Central memory CD8-positive, alpha-beta T cell (primary cell): ENCODE results near the gene APBA2.
A peak's percentile ranks its signal among the peaks of the same experiment; 100 is the strongest.

Experiments used
- ATAC-seq: fragments of 150-1000 bp; cut with Tn5 transposase; replicated peaks from 2 replicates; pipeline ENCODE4 v1.10.0; 2022; ENCODE audit warnings: mild to moderate bottlenecking, moderate FRiP score, moderate number of reproducible peaks; ENCODE audit not compliant: poor library complexity, severe bottlenecking; ENCODE audit errors: extremely low read depth
- DNase-seq, 2 donors: peaks; one replicate each; pipeline ENCODE4 v3.0.0; 2021; ENCODE audit warnings: low spot score in 2 of 2
- H3K27ac Mint-ChIP-seq: one replicate; pipeline ENCODE4 v1.8.0; 2022; ENCODE audit warnings: low read depth, mild to moderate bottlenecking, moderate library complexity, mixed read lengths
- H3K27me3 Mint-ChIP-seq: one replicate; pipeline ENCODE4 v1.8.0; 2022; ENCODE audit warnings: mixed read lengths
- H3K36me3 Mint-ChIP-seq: one replicate; pipeline ENCODE4 v1.8.0; 2022; ENCODE audit warnings: mild to moderate bottlenecking, moderate library complexity, mixed read lengths; ENCODE audit not compliant: insufficient read depth
- H3K4me1 Mint-ChIP-seq: one replicate; pipeline ENCODE4 v1.8.0; 2022; ENCODE audit warnings: mixed read lengths
- H3K4me3 Mint-ChIP-seq: one replicate; pipeline ENCODE4 v1.8.0; 2022; ENCODE audit warnings: mild to moderate bottlenecking, moderate library complexity, mixed read lengths
- H3K9me3 Mint-ChIP-seq: one replicate; pipeline ENCODE4 v1.8.0; 2022; ENCODE audit warnings: mixed read lengths

Gene APBA2

DNA sequence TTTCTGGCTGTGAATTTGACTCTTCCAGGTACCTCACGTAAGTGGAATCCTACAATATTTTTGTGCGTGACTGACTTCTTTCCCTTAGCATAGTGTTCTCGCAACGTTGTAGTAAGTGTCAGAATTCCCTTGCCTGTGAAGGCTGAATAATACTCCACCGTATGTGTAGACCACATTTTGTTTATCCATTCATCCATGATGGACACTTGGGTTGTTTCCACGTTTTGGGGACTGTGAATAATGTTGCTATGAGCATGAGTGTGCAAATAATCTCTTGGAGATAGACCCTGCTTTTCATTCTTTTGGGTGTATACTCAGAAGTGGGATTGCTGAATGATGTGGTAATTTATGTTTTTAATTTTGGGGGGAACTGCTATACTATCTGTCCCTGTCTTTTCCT lies 82.2 kb downstream of the APBA2 start:
- H3K4me1 Mint-ChIP-seq = peaks cover 17% of the 10 kb centered on the region

DNA sequence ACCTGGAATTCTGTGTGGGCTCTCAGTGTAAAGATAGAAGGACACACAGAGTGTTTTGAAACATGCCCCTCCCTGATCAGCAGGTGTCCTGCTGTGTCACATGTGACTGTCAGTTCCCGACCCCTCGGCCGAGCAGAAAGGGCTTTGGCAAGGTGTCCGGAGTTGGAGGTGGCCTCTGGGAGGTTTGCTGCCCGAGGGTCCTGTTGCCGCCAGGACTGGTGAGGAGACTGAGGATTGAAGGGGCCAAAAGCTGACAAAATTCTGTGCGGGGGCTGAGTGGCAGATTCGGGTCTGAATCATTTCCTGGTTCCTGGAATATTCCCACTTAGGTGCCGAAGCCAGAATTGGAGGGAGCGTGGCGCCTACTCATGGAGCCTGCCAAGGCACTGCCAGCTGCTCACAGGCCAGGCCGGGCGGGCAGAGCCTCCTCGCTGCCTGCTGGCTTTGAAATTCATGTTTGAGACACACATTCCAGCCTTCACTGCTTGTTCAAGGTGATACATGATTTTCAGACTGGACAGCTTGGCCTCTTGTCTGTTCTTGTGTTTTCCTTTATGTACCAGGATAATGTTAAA lies 83.8 kb downstream of the APBA2 start:
- DNase-seq (no peak), ATAC-seq (no peak)
- H3K4me3 Mint-ChIP-seq = no peak overlapping the region
- peaks cover 3% of the 10 kb centered on the region for H3K36me3 Mint-ChIP-seq
- H3K27me3 Mint-ChIP-seq = no peaks in the 10 kb centered on the region
- H3K4me1 Mint-ChIP-seq = peaks cover 5% of the 10 kb centered on the region
- H3K27ac Mint-ChIP-seq = no peak overlapping the region
- no peaks in the 10 kb centered on the region for H3K9me3 Mint-ChIP-seq

More for the DNA sequence above, 82.2 kb downstream of the APBA2 start:
- H3K27me3 Mint-ChIP-seq = no peaks in the 10 kb centered on the region
- DNase-seq (no peak), ATAC-seq (no peak)
- H3K9me3 Mint-ChIP-seq = no peaks in the 10 kb centered on the region
- H3K27ac Mint-ChIP-seq = no peak overlapping the region
- H3K4me3 Mint-ChIP-seq = no peak overlapping the region
- H3K36me3 Mint-ChIP-seq = peaks cover 5% of the 10 kb centered on the region

DNA sequence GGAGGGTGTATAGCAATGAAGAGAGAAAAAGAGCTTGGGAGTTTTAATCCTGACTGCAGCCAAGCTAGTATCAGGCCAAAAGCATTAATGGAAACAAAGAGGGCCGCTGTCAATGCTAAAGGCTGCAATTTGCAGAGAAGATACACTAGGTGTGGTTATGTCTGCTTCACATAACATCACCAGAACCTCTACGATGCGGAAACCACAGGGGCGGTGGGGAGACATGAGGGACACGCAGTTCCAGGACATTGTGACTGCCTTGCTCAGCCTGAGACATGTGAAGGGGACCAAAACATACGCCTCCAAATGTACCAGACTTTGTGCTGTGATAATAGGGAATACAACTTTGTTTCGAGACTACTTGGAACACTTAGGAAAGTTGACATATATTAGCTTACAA lies 88.4 kb downstream of the APBA2 start:
- no peaks in the 10 kb centered on the region for H3K4me1 Mint-ChIP-seq
- ATAC-seq = peak; percentile 43

DNA sequence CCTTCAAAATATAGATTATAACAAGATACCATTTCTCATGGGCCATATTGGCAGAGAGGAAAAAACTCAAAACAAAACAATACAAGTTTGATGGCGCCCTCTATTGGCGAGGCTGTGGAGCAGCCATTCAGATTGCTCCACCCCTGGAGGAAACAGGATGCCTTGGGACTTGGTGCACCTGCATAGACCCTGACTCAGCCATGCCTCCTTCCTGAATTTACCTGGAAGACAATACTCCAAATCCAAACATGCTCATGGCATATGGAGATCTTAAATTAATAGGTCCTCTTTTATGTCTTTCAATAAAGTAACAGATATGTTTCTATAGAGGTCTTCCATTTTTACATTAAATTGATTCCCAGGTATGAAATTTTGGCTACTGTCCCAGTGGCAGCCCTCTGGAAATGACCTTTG lies 90.0 kb downstream of the APBA2 start:
- peak; percentile 54 for ATAC-seq
- DNase-seq = peak; percentile 54 to 63
- Mint-ChIP-seq H3K9me3 (no peaks in the 10 kb centered on the region), H3K4me1 (peaks cover 6% of the 10 kb centered on the region), H3K36me3 (peaks cover under 1% of the 10 kb centered on the region), H3K27ac (no peak overlapping the region), H3K4me3 (no peak overlapping the region), H3K27me3 (no peaks in the 10 kb centered on the region)

More for the DNA sequence above, 88.4 kb downstream of the APBA2 start:
- H3K27ac Mint-ChIP-seq = peak overlapping the region; percentile 8
- H3K36me3 Mint-ChIP-seq = no peaks in the 10 kb centered on the region
- no peak overlapping the region for H3K4me3 Mint-ChIP-seq
- no peak for DNase-seq
- H3K27me3 Mint-ChIP-seq = no peaks in the 10 kb centered on the region
- no peaks in the 10 kb centered on the region for H3K9me3 Mint-ChIP-seq

DNA sequence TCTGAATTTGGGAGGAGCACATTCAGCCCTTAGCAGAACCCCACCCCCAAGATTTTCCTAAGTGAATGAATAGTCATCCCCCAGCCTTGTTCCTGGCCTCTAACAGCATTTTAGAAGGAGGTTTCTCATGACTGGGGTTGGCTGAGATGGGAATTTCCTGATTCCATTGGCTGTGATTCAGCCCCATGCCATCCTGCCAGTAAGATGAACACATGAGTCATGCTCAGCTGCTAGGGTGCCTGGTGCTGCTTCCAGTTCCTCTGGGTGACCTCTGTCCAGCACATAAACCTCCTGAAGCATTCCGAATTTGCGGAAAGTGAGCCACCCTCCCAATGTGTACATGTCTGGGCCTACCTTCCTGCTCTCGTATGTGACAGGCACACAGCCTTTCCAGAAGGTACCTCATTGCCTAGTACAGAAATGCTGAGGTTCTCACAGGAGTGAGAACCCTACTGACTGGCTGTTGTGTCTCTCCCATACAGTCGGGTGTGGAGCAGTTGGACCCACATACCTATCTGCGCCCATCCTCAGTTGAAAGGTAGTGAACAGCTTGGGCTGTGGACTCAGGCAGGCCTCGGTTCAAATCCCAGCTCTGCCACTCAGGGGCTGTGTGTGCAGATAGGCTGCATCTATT lies 91.7 kb downstream of the APBA2 start:
- Mint-ChIP-seq H3K4me1 (peaks cover 9% of the 10 kb centered on the region), H3K27me3 (no peaks in the 10 kb centered on the region), H3K4me3 (no peak overlapping the region), H3K27ac (no peak overlapping the region), H3K9me3 (no peaks in the 10 kb centered on the region), H3K36me3 (peaks cover 5% of the 10 kb centered on the region)
- DNase-seq (no peak), ATAC-seq (no peak)

DNA sequence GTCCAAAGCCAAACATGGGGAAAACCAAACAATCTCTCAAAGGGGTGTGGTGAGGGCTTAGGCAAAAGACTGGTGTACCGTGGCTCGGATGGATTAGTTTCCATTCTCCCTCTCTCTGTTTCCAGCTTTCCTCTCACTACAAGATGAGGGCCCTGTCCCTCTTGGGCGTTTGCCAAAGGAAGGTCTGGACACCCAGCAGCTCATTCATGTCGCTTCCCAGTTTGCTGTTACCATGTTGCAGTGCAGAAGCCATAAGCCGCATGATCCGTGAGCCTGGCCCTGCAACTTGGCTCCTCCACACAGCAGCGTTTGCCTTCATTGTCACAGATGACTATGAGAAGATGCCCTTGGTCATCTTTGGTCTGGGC lies 92.2 kb downstream of the APBA2 start:
- Mint-ChIP-seq H3K36me3 (peaks cover 5% of the 10 kb centered on the region), H3K9me3 (no peaks in the 10 kb centered on the region), H3K27me3 (no peaks in the 10 kb centered on the region), H3K4me3 (no peak overlapping the region), H3K4me1 (peaks cover 9% of the 10 kb centered on the region), H3K27ac (no peak overlapping the region)
- ATAC-seq (no peak), DNase-seq (no peak)

DNA sequence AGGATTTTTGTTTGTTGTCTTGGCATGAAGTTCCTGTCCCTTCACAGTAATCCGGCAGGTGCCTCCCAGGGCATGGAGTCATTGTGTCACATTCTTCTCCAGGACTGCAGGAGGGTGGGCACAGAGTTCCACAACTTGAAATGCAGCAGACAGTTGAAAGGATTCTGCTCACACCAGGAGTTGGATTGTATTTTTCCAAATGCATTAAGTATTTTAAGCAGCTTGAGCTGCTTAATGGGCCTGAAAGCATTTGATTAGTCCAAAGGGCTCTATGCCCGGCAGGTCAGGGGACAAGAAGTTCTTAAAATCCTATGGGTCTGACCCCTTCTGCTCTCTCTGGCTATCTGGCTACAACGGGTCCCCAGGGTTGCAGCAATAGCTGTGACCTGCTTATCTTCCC lies 92.9 kb downstream of the APBA2 start:
- Mint-ChIP-seq H3K36me3 (peaks cover 5% of the 10 kb centered on the region), H3K4me3 (no peak overlapping the region), H3K27me3 (no peaks in the 10 kb centered on the region), H3K27ac (no peak overlapping the region), H3K4me1 (peaks cover 9% of the 10 kb centered on the region), H3K9me3 (no peaks in the 10 kb centered on the region)
- DNase-seq = no peak
- ATAC-seq = no peak

DNA sequence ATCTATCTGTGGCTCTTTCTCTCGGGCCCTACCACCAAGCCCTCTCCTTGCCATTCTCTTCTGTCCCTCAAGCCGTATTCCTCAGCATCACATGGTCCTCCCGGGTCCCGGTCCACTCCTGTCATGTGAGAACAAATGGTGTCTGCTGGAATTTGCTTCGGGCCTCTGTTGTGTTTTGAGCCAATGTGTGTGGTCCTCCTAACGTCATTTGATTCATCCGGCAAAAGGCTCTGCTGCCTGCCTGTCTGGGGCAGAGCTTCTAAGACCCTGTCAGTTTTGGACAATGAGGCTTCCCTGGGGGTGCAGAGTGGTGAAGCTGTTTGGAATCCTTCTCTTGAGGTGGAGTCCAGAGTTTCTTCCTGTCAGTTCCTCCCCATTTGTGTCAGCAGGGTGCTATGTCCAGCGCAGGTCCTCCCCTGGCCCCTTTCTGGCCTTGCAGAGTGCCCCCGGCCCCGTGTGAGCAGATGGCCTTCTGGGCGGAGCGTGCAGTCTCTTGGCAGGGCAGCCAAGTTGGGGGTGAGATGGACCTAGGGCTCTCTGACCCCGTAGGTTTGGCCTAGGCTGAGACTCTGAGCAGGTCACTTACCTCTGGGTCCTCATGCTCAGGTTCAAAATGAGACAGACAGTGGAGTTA lies 93.6 kb downstream of the APBA2 start:
- Mint-ChIP-seq H3K4me1 (peaks cover 11% of the 10 kb centered on the region), H3K9me3 (no peaks in the 10 kb centered on the region), H3K27ac (no peak overlapping the region), H3K27me3 (no peaks in the 10 kb centered on the region), H3K4me3 (no peak overlapping the region), H3K36me3 (peaks cover 5% of the 10 kb centered on the region)
- DNase-seq (no peak), ATAC-seq (no peak)

DNA sequence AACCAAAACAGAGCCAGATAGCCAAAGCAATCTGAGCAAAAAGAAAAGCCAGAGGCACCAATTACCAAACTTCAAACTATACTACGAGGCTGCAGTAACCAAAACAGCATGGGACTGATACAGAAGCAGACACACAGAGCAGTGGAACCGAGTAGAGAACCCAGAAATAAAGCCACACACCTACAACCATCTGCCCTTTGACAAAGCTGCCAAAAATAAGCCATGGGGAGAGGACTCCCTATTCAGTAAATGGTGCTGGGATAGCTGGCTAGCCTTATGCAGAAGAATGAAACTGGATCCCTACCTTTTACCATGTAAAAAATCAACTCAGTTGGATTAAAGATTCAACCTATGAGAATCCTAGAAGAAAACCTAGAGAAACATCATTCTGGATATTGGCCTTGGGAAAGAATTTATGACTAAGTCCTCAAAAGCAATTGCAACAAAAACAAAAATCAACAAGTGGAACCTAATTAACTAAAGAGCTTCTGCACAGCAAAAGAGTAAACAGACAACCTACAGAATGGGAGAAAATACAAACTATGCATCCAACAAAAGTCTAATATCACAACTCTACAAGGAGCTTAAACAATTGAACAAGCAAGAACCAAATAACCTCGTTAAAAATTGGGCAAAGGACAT lies 95.1 kb downstream of the APBA2 start:
- ATAC-seq (no peak), DNase-seq (no peak)
- no peaks in the 10 kb centered on the region for H3K27me3 Mint-ChIP-seq
- H3K9me3 Mint-ChIP-seq = no peaks in the 10 kb centered on the region
- peaks cover 26% of the 10 kb centered on the region for H3K4me1 Mint-ChIP-seq
- H3K36me3 Mint-ChIP-seq = peaks cover 12% of the 10 kb centered on the region
- H3K27ac Mint-ChIP-seq = peak overlapping the region; percentile 16
- H3K4me3 Mint-ChIP-seq = no peak overlapping the region

DNA sequence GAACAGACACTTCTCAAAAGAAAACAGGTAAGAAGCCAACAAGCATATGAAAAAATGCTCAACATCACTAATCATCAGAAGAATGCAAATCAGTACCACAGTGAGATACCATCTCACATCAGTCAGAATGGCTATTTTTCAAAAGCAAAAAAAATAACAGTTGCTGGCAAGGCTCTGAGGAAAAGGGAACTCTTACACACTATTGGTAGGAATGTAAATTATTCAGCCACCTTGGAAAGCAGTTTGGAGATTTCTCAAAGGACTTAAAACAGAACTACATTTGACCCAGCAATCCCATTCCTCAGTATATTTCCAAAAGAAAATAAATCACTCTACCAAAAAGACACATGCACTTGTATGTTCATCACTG lies 95.6 kb downstream of the APBA2 start:
- peaks cover 30% of the 10 kb centered on the region for H3K4me1 Mint-ChIP-seq
- DNase-seq = no peak
- no peaks in the 10 kb centered on the region for H3K9me3 Mint-ChIP-seq
- no peaks in the 10 kb centered on the region for H3K27me3 Mint-ChIP-seq
- ATAC-seq = no peak
- H3K4me3 Mint-ChIP-seq = no peak overlapping the region
- H3K27ac Mint-ChIP-seq = no peak overlapping the region
- H3K36me3 Mint-ChIP-seq = peaks cover 12% of the 10 kb centered on the region

DNA sequence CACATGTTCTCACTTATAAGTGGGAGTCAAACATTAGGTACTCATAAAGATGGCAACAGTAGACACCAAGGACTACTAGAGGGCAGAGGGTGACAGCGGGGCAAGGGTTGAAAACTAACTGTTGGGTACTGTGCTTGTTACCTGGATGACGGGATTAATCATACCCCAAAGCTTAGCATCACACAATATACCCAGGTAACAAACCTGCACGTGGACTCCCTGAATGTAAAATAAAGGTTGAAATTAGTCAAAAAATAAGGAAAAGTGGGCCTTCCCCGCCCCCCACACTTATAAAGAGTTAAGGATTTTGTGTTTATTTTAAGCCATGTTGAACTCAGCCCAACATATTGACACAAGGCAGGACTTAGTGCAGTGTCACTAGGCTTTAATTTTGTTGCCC lies 96.1 kb downstream of the APBA2 start:
- H3K4me1 Mint-ChIP-seq = peaks cover 32% of the 10 kb centered on the region
- H3K27me3 Mint-ChIP-seq = no peaks in the 10 kb centered on the region
- H3K27ac Mint-ChIP-seq = no peak overlapping the region
- no peak overlapping the region for H3K4me3 Mint-ChIP-seq
- H3K36me3 Mint-ChIP-seq = peaks cover 12% of the 10 kb centered on the region
- no peak for ATAC-seq
- no peak for DNase-seq
- no peaks in the 10 kb centered on the region for H3K9me3 Mint-ChIP-seq

DNA sequence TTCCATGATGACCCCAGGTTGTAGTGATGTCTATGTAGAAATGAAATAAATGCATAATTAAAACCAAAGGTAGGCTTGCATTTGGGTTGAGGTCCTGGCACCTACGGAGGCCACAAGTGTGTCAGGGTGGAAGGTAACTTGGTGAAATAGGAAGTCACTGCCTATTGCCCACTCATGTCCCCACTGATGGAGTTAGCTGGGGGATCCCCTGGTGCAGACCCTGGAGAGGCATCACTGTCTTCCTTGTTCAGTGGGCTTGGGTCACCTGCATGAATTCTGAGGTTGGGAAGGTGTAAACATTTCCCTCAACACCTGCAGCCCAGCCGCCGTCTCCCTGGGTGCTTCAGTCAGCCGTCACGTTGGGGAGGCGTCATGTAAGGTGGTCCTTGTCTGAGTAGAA lies 97.1 kb downstream of the APBA2 start:
- Mint-ChIP-seq H3K27ac (no peak overlapping the region), H3K4me3 (no peak overlapping the region), H3K4me1 (peaks cover 37% of the 10 kb centered on the region), H3K27me3 (no peaks in the 10 kb centered on the region), H3K36me3 (peaks cover 12% of the 10 kb centered on the region), H3K9me3 (no peaks in the 10 kb centered on the region)
- DNase-seq (no peak), ATAC-seq (no peak)
